Bronchial epithelial cell (primary cell): ENCODE data around the gene SLC25A22. TPM values are rescaled to one million over a fixed set of nuclear protein-coding genes. Genes with fewer than 3 reads are reported as not detected.

Source experiments
- DNase-seq: peaks from one replicate; pipeline ENCODE4 v3.0.0-alpha.2; 2010; ENCODE audit warnings: low read depth
- FAIRE-seq: peaks from 2 replicates; lab custom pipeline; 2011; peaks lifted over from hg19 to GRCh38; lab: Jason Lieb, UNC
- H3K27me3 ChIP-seq: 2 replicates; pipeline ENCODE4 v1.5.1; 2011; ENCODE audit warnings: low read length; ENCODE audit not compliant: control insufficient read depth, insufficient read depth
- H3K36me3 ChIP-seq: 2 replicates; pipeline ENCODE4 v1.5.1; 2011; ENCODE audit warnings: low read length; ENCODE audit not compliant: control insufficient read depth, insufficient read depth
- H3K4me3 ChIP-seq: 2 replicates; pipeline ENCODE4 v1.5.1; 2011; ENCODE audit warnings: mild to moderate bottlenecking, low read depth, low read length, control low read depth
- total RNA-seq: library from RNA; depleted of rRNA; stranded (reverse); fragments of >200 nt; gene quantifications from 2 replicates; pipeline ENCODE4 v1.2.1, GENCODE V29; 2014
- TF ChIP-seq, protein P1 (sequence below): IDR thresholded peaks from 2 replicates; pipeline ENCODE4 v1.5.1; 2011; ENCODE audit warnings: mild to moderate bottlenecking, moderate library complexity, low read length, control low read depth, inconsistent platforms; ENCODE audit not compliant: insufficient read depth, severe bottlenecking

The SLC25A22 gene
- total RNA-seq, 1 donor from 2014 or later, result 5.3 TPM

DNA sequence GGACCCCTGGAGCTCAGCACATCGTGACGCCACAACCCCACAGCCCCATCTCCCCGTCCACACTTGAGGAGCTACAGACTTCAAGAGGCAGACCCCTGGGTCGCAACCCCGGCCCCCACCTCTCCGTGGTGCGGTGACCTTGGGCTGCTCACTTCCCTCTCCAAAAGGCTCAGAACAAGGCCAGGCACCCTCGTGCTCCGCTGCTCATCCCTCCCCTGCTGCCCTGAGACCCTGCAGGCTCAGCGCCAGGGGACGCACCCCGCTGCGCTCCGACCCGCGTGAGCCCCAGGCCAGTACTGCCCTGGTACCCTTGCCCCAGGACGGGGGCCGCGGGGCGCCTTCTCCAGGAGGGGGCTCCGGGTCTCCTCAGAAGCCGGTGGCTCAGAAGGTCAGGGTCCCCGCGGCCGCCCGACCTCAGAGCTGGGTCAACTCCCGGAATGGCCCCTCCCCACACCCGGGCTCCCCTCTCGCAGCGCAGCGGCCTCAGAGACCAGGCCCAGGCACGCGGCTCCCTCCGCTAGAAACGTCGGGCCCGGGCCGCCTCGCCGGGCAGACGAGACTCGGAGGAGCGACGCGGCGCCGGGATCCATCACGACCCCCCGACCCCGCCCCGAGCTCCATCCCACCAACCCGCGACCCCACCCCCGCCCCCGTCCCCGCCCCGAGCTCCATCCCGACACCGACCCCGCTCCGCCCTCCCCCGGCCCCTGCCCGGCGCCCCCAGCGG is 21.4 kb downstream of the SLC25A22 start:
- DNase-seq (no peak), FAIRE-seq (no peak)
- Histone ChIP-seq H3K36me3 (peaks cover 34% of the 10 kb centered on the region), H3K4me3 (peak overlapping the region; percentile 95), H3K27me3 (no peaks in the 10 kb centered on the region)
- TF ChIP-seq, protein P1, sequence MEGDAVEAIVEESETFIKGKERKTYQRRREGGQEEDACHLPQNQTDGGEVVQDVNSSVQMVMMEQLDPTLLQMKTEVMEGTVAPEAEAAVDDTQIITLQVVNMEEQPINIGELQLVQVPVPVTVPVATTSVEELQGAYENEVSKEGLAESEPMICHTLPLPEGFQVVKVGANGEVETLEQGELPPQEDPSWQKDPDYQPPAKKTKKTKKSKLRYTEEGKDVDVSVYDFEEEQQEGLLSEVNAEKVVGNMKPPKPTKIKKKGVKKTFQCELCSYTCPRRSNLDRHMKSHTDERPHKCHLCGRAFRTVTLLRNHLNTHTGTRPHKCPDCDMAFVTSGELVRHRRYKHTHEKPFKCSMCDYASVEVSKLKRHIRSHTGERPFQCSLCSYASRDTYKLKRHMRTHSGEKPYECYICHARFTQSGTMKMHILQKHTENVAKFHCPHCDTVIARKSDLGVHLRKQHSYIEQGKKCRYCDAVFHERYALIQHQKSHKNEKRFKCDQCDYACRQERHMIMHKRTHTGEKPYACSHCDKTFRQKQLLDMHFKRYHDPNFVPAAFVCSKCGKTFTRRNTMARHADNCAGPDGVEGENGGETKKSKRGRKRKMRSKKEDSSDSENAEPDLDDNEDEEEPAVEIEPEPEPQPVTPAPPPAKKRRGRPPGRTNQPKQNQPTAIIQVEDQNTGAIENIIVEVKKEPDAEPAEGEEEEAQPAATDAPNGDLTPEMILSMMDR, result no peak

DNA sequence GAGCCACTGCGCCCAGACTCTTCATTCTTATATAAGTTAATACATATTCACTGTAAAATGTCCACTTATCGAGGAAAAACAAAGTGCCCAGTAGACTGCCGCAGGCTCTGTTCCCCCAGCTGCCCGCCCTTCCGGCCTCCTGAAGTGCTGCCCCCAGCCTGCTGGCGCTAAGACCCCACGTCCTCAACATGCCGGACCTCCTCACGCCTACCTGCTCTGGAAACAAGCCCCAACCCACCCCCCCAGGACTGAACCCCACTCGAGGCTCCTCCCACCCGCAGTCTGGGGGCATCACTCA is 21.9 kb downstream of the SLC25A22 start:
- peak overlapping the region; percentile 95 for H3K4me3 ChIP-seq
- FAIRE-seq, result no peak
- H3K36me3 ChIP-seq, result peaks cover 39% of the 10 kb centered on the region
- TF ChIP-seq, protein P1, result no peak
- no peaks in the 10 kb centered on the region for H3K27me3 ChIP-seq
- no peak for DNase-seq

DNA sequence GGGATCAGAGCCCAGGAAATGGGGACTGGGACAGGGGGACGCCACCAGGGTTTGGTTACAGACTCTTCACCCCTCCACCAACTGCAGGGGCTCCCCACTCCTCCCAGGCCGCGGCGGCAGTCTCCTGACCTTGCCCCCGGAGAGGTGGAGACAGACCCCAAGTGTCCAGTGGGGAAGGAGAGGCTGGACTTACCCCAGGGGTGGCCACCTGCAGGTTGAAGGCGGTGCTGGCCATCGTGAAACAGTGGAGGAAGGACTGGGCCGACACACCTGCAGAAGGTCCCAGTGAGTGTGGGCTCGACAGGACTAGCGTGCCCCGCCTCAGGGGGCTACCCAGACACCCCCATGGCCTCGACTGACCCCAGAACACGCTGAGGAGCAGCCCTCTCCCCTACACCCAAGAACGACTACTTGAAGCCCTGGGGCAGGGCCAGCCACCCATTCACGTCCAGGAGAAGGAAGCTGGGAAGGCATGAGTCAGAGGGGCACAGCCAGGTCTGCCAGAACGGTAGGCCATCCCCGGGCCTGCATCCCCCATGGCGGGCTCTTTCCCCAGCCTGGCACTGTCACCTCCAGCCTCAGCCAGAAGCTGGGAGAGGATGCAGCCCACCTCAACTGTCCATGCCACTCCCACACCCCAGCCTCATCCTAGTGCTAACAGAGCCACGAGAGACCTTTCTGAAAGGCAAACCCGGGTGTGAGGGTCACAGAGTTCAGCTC is 23.0 kb downstream of the SLC25A22 start:
- DNase-seq (peak; percentile 59), FAIRE-seq (no peak)
- TF ChIP-seq, protein P1, result no peak
- Histone ChIP-seq H3K4me3 (no peak overlapping the region), H3K27me3 (no peaks in the 10 kb centered on the region), H3K36me3 (peaks cover 46% of the 10 kb centered on the region)

DNA sequence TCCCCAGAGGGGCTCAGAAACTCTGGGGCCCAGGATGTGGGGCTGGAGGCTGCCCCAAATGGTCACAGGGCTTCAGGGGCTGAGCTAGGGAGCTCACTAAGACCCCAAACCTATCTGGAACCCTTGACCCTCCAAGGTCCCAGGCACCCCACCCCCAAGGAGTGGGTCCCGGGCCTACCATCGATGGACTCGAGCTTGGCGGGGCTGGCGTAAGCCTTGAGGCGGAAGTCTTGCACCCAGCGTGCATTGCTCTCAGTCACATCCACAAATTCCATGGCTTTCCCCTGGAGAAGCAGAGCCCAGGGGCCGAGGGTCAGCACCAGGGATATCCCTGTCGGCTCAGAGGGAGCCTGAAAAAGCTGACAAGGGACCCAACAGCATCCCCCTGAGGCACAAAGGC is 24.3 kb downstream of the SLC25A22 start:
- no peaks in the 10 kb centered on the region for H3K27me3 ChIP-seq
- peaks cover 44% of the 10 kb centered on the region for H3K36me3 ChIP-seq
- no peak overlapping the region for H3K4me3 ChIP-seq
- TF ChIP-seq, protein P1, result no peak
- FAIRE-seq, result no peak
- DNase-seq, result no peak

DNA sequence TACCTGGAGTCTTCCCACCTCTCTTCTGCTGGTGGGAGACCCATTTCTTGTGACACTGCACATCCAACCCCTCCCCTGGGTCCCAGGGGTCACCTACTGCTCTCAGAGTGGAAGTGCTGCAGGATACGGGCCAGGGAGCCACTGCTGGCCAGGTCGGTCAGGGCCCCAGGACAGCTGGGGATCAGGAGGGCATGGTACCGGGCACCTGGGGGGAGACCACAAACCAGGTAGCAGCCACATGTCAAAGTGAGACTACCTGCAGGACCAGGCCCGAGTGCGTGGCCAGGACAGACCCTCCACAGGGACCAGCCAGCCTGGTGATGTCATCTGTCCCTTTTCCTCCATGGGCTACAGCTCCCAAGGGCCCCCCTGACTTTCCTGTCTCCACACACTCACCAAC is 24.7 kb downstream of the SLC25A22 start:
- no peak for FAIRE-seq
- Histone ChIP-seq H3K36me3 (peaks cover 44% of the 10 kb centered on the region), H3K4me3 (no peak overlapping the region), H3K27me3 (no peaks in the 10 kb centered on the region)
- TF ChIP-seq, protein P1, result no peak
- no peak for DNase-seq
